ENCODE results near the gene TAS1R1. TPM values are rescaled to one million over a fixed set of nuclear protein-coding genes. Genes with fewer than 3 reads are reported as not detected.

TAS1R1 gene
- polyA plus RNA-seq, 2 of the 4 experiments (the other 2 are of a cell fraction) = not detected

- Histone ChIP-seq H3K27ac (no peak overlapping the region), H3K4me3 (no peak overlapping the region), H3K4me2 (no peak overlapping the region), H3K4me1 (no peaks in the 10 kb centered on the region), H3K9me3 (no peaks in the 10 kb centered on the region)
- ChIA-PET POLR2A (no interaction called here), CTCF (interaction anchor here (0.9 to 1.6 kb wide), 4 partner anchors 9 to 53 kb away, joined by 3 to 9 read pairs (median 4); no protein-coding TSS in a partner anchor)
- WGBS (ENCODE audit: missing lambda C conversion rate) = 52% methylated on average over 3 of the region's 3 CpGs
- no peak for ATAC-seq
- DNase-seq (ENCODE audit: low read depth in 1 of 2, low spot score in 1 of 2) = no peak
- no peak for FAIRE-seq
- no peak for TF ChIP-seq FOSB (CRISPR knock-in tag; IDR thresholded peaks at IDR 0.05)
- no peak for TF ChIP-seq HOXB13 (CRISPR knock-in tag; IDR thresholded peaks at IDR 0.05; ENCODE audit: low read depth)
- no peak for TF ChIP-seq HEYL (CRISPR knock-in tag; IDR thresholded peaks at IDR 0.05)
- no peak for TF ChIP-seq RNF2 (IDR thresholded peaks at IDR 0.05; ENCODE audit: borderline replicate concordance, low read depth)
- TF ChIP-seq CBX2 (IDR thresholded peaks at IDR 0.05; ENCODE audit: borderline replicate concordance, low read depth) = no peak
- no peak for TF ChIP-seq HOXB5 (CRISPR knock-in tag; IDR thresholded peaks at IDR 0.05)
- TF ChIP-seq, protein P1, sequence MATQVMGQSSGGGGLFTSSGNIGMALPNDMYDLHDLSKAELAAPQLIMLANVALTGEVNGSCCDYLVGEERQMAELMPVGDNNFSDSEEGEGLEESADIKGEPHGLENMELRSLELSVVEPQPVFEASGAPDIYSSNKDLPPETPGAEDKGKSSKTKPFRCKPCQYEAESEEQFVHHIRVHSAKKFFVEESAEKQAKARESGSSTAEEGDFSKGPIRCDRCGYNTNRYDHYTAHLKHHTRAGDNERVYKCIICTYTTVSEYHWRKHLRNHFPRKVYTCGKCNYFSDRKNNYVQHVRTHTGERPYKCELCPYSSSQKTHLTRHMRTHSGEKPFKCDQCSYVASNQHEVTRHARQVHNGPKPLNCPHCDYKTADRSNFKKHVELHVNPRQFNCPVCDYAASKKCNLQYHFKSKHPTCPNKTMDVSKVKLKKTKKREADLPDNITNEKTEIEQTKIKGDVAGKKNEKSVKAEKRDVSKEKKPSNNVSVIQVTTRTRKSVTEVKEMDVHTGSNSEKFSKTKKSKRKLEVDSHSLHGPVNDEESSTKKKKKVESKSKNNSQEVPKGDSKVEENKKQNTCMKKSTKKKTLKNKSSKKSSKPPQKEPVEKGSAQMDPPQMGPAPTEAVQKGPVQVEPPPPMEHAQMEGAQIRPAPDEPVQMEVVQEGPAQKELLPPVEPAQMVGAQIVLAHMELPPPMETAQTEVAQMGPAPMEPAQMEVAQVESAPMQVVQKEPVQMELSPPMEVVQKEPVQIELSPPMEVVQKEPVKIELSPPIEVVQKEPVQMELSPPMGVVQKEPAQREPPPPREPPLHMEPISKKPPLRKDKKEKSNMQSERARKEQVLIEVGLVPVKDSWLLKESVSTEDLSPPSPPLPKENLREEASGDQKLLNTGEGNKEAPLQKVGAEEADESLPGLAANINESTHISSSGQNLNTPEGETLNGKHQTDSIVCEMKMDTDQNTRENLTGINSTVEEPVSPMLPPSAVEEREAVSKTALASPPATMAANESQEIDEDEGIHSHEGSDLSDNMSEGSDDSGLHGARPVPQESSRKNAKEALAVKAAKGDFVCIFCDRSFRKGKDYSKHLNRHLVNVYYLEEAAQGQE (IDR thresholded peaks at IDR 0.05) = no peak
- no peak for TF ChIP-seq NPAS2 (CRISPR knock-in tag; IDR thresholded peaks at IDR 0.05; ENCODE audit: borderline replicate concordance)
Measured at GRCh38 chr1:6538956-6539355, 16.2 kb upstream of the TAS1R1 start.

GRCh38 chr1:6544831-6545230 is 10.3 kb upstream of the TAS1R1 start:
- Histone ChIP-seq H3K27ac (no peak overlapping the region), H3K4me1 (no peaks in the 10 kb centered on the region), H3K4me3 (no peak overlapping the region), H3K4me2 (no peak overlapping the region), H3K9me3 (no peaks in the 10 kb centered on the region)
- DNase-seq (ENCODE audit: low read depth in 1 of 2, low spot score in 1 of 2) (no peak), ATAC-seq (no peak), FAIRE-seq (no peak)
- 87% methylated on average over 3 of the region's 3 CpGs for WGBS (ENCODE audit: missing lambda C conversion rate)
- ChIA-PET CTCF (no interaction called here), POLR2A (no interaction called here)
- TF ChIP-seq MAFK (IDR thresholded peaks at IDR 0.05; ENCODE audit: partially characterized antibody) (no peak), GATA3 (IDR thresholded peaks at IDR 0.05; ENCODE audit: borderline replicate concordance) (no peak), EHF (CRISPR knock-in tag; IDR thresholded peaks at IDR 0.05) (no peak), NPAS2 (CRISPR knock-in tag; IDR thresholded peaks at IDR 0.05; ENCODE audit: borderline replicate concordance) (no peak), POLR2A (IDR thresholded peaks at IDR 0.05; ENCODE audit: low read length) (no peak), CHD2 (IDR thresholded peaks at IDR 0.05; ENCODE audit: low read length, partially characterized antibody) (no peak)

DNA sequence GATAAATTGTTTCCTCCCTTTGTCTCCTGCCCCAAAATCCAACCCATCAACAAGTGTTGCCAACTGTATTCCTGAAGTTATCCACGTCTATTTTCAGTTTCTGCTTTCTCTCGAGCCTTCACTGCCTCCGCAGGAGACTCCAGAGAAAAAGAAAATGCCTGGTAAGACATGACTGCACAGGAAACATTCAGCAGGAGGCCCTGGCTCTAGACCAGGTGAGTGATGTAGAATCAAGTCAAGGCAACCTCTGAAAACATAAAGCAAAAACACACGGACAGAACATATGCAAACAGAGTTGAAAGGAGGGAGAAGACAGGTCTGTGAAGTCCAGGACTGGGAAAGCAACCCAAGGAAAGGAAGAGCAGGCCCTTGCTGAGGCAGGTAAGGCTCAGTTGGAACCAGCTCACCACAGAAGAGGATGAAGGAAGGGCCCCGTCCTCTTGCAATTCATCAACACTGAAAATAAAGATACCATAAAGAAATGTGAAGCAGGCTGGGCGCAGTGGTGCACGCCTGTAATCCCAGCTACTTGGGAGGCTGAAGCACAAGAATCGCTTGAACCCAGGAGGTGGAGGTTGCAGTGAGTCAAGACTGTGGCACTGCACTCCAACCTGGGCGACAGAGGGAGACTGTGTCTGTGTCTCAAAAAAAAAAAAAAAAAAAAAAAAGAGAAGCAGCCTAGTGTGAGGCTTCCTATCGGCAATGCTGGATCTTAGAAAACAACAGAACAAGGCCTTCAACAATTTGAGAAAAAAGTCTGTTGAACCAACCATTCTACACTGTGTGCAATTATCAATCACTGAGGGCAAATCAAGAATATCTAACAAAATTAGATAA is 9.6 kb upstream of the TAS1R1 start:
- CTCF ChIA-PET = no interaction called here
- Histone ChIP-seq H3K9me3 (no peaks in the 10 kb centered on the region), H3K4me2 (no peak overlapping the region), H3K27ac (no peak overlapping the region), H3K4me1 (no peaks in the 10 kb centered on the region), H3K4me3 (no peak overlapping the region)
- DNase-seq (ENCODE audit: low read depth in 1 of 2, low spot score in 1 of 2) (no peak), ATAC-seq (no peak), FAIRE-seq (no peak)
- TF ChIP-seq NR3C1 (IDR thresholded peaks at IDR 0.05) (no peak), BHLHE40 (IDR thresholded peaks at IDR 0.05; ENCODE audit: low read depth, low read length) (no peak), ESRRA (IDR thresholded peaks at IDR 0.05; ENCODE audit: borderline replicate concordance, low read length) (no peak), ZC3H11A (IDR thresholded peaks at IDR 0.05) (no peak)
- TF ChIP-seq, protein P2, sequence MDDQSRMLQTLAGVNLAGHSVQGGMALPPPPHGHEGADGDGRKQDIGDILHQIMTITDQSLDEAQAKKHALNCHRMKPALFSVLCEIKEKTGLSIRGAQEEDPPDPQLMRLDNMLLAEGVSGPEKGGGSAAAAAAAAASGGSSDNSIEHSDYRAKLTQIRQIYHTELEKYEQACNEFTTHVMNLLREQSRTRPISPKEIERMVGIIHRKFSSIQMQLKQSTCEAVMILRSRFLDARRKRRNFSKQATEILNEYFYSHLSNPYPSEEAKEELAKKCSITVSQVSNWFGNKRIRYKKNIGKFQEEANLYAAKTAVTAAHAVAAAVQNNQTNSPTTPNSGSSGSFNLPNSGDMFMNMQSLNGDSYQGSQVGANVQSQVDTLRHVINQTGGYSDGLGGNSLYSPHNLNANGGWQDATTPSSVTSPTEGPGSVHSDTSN (IDR thresholded peaks at IDR 0.05) = no peak
- TF ChIP-seq, protein P3, sequence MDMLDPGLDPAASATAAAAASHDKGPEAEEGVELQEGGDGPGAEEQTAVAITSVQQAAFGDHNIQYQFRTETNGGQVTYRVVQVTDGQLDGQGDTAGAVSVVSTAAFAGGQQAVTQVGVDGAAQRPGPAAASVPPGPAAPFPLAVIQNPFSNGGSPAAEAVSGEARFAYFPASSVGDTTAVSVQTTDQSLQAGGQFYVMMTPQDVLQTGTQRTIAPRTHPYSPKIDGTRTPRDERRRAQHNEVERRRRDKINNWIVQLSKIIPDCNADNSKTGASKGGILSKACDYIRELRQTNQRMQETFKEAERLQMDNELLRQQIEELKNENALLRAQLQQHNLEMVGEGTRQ (IDR thresholded peaks at IDR 0.05) = no peak
- TF ChIP-seq, protein P1 (IDR thresholded peaks at IDR 0.05) = no peak
- TF ChIP-seq, protein P4, sequence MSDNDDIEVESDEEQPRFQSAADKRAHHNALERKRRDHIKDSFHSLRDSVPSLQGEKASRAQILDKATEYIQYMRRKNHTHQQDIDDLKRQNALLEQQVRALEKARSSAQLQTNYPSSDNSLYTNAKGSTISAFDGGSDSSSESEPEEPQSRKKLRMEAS (IDR thresholded peaks at IDR 0.05) = no peak
- POLR2A ChIA-PET = no interaction called here
- 72% methylated on average over 10 of the region's 10 CpGs for WGBS (ENCODE audit: missing lambda C conversion rate)

Measured in A549 (cell line).